Measurements from ENCODE around the gene NECTIN1.
A peak's percentile ranks its signal among the peaks of the same experiment; 100 is the strongest.

NECTIN1 gene

GRCh38 chr11:119729951-119730613, 1.1 kb upstream of the NECTIN1 start:
- DNase-seq (ENCODE audit: low spot score): no peak

GRCh38 chr11:119729581-119729927, 554 bp upstream of the NECTIN1 start:
- no peak for DNase-seq (ENCODE audit: low spot score)

- DNase-seq (ENCODE audit: low spot score): peak; percentile 26
These were observed 781 bp downstream of the NECTIN1 start for GRCh38 chr11:119728211-119728626.

- peak; percentile 60 for DNase-seq (ENCODE audit: low spot score)
These were observed 1.4 kb downstream of the NECTIN1 start for GRCh38 chr11:119727523-119728151.

- no peak for DNase-seq (ENCODE audit: low spot score)
These were observed 2.1 kb downstream of the NECTIN1 start for GRCh38 chr11:119726585-119727522.

GRCh38 chr11:119726150-119726553, 2.8 kb downstream of the NECTIN1 start:
- DNase-seq (ENCODE audit: low spot score): peak; percentile 39

GRCh38 chr11:119724956-119725355, 4.0 kb downstream of the NECTIN1 start:
- no peak for DNase-seq (ENCODE audit: low spot score)

- no peak for DNase-seq (ENCODE audit: low spot score)
These were observed 5.1 kb downstream of the NECTIN1 start for GRCh38 chr11:119723952-119724325.

- DNase-seq (ENCODE audit: low spot score): no peak
These were observed 5.6 kb downstream of the NECTIN1 start for GRCh38 chr11:119723243-119723951.

- DNase-seq (ENCODE audit: low spot score): no peak
These were observed 6.7 kb downstream of the NECTIN1 start for GRCh38 chr11:119722281-119722794.

GRCh38 chr11:119721129-119722120, 7.6 kb downstream of the NECTIN1 start:
- DNase-seq (ENCODE audit: low spot score): no peak

GRCh38 chr11:119720311-119720913, 8.6 kb downstream of the NECTIN1 start:
- no peak for DNase-seq (ENCODE audit: low spot score)

- DNase-seq (ENCODE audit: low spot score): no peak
These were observed 11.0 kb downstream of the NECTIN1 start for GRCh38 chr11:119717839-119718534.

- DNase-seq (ENCODE audit: low spot score): no peak
These were observed 12.2 kb downstream of the NECTIN1 start for GRCh38 chr11:119716582-119717498.

GRCh38 chr11:119714590-119714989, 14.4 kb downstream of the NECTIN1 start:
- no peak for DNase-seq (ENCODE audit: low spot score)

- DNase-seq (ENCODE audit: low spot score): no peak
These were observed 14.8 kb downstream of the NECTIN1 start for GRCh38 chr11:119714189-119714588.

GRCh38 chr11:119713359-119714040, 15.5 kb downstream of the NECTIN1 start:
- no peak for DNase-seq (ENCODE audit: low spot score)
